NCI-H2227 (cell line): ENCODE data around the gene DOK7.

ENCODE experiments used
- DNase-seq: peaks from one replicate; lab custom pipeline; 2025; ENCODE audit not compliant: unreplicated experiment; lab: John Stamatoyannopoulos, UW

Gene DOK7

DNA sequence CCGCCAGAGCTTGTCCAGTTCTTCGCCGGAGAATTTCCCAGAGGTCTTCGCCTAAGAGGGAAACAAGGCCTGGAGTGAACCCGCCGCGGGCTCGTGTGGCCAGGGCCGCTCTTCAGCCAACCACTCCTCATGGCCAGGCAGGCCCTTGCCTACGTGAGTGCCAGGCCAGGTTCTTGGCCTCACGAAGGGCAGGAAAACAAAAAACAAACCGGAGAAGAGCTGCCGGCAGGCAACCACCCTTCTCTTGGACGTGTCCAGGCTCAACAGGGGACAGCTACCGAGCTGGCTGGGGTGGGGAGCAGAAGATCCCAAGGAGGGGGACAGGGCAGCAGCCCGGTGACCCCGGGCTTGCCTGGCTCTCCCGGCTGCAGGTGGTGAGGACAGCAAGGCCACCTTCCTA, 55.8 kb downstream of the DOK7 start:
- no peak for DNase-seq

DNA sequence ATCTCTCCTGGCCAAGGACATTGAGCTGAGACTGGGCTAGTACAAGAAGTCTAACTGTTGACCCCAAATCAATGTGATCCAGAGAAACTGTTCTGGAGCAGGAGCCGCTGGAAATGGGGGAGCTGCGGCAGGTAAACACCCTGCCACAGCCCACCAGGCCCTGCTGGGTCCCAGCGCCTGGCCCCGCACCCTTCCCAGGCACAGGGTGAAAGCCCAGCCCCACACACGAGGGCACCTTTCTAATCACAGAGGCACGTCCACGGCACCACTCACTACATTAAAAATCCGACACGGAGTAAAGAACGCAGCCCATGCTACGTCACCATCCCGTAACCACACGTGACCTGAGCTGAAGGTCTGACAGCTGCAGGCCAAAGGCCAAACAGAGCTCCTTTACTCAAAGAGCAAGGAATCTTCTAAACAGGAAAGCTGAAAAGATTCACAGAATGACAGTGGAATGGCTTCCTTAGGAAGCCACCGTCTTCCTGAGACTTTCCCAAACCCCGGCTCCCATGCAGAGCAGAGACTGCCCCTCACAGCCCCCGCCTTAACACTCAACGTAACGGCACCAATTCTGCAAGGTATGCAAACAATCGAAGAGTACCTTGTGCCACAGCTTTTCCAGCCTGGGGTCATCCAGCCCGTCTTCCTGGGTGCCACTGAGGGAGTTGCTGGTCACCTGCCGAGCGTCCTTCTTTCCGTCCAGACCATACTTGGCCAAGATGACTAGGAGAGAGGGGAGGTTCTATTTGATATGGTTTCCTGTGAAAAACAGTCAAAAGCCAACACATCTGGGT, 56.6 kb downstream of the DOK7 start:
- no peak for DNase-seq

DNA sequence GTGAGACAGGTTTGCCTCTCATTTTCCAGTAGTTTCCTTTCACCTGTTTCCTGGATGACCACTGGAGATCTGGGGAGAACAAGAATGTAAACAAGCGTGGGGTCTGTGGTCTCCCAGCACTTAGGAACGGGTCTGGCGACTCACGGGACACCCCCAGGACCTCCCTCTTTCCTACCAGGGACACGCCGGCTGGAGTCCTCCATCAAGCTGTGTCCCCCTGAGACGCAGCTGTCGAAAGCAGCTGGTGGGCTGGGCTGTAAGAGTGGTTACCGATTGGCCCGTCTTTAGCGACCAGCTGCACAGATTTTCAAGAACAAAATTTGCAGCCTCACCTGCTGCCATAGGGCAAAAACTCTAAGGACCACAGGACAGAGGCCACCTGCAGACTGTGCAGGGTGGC, 57.2 kb downstream of the DOK7 start:
- no peak for DNase-seq

DNA sequence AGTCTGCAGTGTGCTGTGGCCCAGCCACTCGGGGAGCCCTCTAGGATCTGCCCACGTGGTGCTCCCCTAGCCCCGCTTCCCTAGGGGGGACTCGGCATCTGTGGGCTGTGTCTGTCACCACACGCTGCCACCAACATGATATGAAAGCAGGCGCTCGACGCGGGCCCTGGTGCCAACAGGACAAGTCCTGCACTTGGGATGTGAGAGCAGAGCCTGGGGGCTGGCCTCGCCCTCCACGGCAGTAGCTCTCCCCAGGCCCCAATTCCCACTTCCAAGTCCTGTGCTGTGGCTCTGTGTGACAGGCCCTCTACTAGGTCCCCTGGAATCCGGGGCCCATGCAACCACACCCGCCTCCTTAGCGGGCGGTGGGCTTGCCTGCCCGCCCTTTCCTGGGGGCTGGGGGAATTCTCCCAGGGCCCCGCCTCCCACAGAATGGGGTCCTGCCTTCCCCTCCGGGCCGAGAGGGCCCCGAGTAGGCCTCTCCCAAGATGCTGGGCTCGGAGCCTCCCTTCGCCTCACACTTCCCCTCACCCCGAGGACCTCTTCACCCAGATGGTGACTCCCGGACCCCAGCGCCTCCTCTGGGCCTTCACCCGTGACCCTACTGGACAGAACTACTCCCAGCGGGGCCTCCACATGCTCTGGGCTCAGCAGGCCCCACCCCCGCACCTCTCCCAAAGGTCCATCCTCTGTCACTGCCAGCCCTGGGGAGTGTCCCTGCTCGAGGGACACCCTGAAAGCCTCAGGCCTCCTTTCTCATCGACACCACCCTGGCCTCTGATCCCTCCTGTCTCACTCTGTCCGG, 57.9 kb downstream of the DOK7 start:
- no peak for DNase-seq

DNA sequence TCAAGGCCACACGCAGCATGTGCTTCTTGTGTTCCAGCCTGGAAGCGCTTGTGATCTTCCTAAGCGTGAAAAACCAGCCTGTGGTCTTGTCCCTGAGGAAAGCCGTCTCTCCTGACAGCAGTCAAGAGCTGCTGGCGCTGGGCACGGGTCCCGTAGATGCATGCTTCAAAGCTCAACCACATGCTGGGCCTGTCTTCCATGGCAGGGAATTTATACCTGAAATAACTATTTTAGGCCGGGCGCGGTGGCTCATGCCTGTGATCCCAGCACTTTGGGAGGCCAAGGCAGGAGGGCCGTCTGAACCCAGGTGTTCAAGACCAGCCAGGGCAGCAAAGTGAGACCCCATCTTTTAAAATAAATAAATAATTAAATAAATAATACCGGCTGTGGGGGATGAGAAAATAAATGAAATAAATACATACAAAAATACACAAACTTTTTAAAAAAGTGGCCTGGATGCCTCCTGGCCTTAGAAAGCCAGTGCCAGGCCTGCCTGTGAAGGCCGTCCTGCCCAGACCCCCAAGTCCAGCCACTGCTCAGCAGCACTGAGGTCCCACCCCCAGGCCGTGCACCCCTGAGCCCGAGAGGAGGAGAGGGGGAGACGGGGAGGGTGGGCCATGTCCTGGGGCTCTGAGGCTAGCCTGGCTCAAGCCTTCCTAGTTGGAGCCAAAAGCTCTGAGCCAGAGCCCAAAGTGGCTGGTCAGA, 58.7 kb downstream of the DOK7 start:
- no peak for DNase-seq

DNA sequence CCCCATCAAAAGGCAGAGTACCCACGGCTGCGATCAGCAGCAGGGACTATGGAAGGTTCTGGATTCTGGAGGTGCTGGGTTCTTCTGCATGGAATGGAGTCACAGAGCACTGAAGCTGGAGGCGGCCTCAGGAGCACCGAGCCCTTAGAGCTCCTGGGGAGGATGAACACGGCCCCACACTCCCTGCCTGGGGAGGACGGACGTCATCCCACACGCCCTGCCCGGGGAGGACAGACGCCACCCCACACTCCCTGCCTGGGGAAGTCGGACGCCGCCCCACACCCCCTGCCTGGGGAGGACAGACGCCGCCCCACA, 59.2 kb downstream of the DOK7 start:
- DNase-seq: no peak

DNA sequence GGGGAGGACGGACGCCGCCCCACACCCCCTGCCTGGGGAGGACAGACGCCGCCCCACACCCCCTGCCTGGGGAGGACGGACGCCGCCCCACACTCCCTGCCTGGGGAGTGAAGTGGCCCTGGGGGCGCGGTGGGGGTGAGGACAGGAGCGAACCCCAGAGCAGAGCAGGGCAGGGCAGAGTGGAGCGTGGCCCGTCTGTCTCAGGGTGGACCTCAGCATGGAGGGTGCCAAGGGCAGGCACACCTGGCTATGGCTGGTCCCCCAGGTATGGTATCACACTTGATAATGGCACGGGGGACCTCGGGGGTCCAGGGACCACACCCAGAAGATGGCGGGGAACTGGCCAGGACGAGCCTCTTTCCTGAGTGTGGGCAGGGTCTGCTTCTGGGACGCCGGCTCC, 59.5 kb downstream of the DOK7 start:
- no peak for DNase-seq

DNA sequence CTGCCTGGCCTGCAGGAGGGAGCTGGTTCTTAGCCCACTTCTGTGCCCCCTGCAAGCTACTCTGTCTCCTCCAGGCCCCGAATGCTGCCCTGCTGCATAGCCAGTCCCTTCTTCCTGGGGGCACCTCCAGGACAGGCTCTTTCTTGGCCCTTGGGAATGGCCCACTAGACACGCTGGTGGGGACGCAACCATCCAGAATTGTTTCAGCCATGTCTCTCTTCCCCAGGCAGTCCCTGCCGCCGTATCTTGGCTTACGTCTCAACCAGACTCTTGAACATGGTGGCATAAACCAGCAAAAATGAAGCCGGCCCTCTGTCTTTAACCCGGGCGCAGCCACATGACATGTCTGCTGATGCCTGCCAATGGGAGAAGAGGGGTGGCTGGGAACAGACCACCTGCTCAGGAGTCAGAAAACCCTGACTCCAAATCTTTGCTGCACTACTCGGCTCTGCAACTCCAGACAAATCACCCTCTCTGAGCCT, 60.1 kb downstream of the DOK7 start:
- no peak for DNase-seq

DNA sequence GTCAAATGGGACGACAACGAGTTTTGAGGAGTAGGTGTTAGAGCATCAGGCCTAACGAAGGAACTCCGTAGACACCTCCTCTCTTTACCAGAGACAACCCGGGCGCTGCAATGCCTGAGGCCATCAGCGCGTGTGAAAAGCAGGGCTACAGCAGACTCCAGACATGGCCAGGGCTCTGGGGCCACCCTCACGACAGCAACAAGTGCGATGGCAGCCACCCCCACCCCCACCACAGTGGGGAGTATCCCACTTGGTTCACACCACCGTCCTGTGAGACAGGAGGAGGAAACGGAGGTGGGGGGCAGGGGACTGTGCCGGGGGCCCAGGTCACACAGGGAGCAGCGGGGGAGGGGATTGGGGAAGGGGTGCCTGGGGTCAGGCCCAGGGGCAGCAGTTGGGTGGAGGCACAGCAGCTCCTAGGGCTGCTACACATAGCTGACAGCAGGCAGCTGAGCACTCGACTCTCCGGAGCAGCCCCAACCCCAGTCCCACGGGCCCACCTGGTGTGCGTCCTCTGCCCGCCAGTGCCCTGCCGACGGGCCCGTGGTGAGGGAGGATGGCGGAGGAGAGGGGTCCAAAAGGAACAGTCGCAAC, 60.6 kb downstream of the DOK7 start:
- DNase-seq: no peak

DNA sequence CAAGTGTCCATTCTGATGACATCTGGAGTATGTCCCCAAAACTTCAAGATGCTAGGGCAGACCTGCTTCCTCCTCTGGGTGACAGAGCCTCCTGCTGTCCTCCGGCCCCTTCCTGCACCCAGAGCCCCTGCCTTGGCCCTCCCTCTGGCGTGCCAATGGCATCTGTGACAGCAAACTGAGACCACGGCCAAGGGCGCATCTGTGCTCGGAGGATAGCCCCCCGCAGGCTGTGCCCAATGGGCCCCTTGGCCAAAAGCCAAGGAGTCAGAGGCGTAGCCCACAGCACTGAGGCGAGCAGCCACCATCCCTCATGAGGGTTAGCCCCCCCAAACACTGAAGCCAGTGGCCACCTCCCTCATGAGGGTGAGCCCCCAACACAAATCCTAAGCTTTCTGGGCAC, 61.2 kb downstream of the DOK7 start:
- no peak for DNase-seq

DNA sequence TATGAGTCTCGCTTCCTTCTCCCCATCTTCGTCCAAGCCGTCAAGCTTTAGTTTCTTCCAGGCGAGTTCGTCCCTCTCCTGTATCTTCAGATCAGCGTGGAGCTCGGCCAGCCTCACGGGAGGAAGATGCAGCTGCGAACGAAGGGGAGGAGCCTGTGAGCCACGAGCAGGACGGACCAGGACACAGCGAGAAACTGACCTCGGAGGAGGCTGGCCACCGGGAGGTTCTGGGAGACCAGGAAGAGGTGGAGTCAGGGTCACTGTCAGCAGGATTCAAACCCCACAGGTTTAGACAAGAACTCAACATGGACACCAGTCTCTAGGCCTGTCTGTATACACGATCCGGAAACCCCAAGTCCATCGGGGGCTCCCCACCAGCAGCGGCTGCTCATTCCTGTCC, 61.8 kb downstream of the DOK7 start:
- no peak for DNase-seq

DNA sequence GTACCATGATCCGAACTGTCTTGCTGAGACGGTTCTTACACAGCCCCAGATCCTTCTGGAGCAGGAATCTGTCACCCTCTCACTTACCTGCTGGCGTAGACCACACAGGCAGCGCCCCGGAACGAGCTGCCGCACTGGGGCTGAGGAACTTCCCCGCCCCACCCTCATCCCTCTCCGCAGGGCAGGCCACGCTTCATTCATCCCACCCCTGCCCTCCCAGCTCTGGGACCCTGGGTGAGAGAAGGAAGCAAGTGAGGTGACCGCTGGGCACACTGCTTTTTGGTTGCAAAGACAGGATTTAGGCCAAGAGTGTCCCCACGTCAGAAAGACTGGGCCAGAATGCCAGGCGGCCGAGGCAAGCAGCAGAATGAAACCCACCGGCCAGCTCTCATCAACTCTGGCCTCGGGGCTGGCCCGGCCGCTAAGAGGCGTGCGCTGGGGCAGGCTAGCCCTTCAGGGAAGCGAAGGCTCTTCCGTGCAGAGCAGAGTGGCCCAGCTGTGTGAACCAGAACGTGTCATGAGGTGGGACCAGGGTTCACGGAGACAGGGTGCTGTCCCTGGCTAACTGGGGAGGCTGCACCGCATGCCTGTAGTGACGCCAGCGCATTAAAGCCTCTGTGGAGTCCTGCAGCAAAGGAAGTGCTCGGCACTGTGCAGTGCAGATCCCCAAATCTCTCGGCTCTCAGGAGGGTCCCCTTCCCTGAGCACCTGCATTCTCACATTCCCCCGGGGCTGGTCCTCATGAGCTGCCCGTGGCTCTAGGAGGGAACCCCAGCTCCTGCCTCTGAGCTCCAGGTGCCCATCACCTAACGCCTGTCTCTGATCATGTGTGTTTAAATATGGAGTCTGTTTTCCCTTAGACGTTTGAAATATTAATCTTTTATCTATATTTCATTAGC, 62.7 kb downstream of the DOK7 start:
- DNase-seq: no peak

DNA sequence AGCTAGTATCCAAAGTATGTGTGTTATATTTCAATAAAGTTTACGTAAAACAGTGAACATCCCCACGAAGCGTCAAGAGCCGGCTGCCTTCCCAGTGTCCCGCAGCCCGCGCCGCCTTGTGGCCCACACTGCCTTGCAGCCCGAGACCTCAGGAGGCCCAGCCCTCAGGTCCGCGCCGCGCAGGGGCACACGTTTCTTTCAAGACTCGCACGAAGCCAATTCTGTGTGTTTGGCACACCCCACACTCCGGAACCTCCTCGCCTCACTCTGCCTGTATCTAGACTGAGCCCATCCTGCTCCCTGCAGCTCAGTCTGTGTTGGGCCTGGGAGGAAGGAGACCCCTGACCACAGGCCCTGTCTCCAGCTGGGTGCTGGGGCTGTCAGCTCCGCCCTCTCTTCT, 63.4 kb downstream of the DOK7 start:
- no peak for DNase-seq

DNA sequence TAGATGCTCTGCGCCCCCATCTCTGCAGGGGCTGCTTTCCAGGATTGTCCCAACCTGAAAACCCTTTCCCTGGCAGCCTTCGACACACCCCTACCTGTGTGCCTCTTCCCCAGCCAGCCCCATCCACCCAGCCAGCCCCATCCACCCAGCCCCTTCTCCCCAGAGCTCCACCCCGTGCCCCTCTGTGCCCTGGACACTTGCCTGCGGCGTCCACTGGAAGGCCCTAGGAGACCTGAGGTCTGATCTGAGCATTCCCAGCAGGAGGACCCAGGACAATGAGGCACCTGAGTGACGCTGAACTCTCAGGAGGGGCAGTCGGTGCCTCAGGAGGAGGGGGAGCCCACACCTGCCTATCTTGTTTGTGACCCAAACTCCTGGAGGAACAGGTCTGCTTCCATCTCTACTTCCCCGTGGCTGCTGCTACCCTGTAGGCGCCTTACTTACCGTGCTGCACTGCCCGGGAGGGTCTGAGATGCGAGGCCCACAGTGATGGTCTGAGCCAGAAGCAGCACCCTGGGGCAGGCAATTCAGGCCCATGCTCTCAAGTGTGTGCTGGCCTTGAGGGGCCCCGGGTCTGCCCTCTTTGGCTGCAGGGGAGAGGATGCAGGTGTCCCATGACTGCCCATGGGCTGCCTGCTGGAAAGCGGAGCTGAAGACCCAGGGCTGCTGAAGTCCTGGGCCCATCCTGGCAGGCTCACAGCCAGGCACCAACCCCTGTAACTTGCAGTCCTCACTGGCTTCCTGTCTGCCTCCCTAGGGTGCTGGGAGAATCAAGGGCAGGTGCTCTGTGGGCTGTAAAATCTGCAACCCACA, 64.2 kb downstream of the DOK7 start:
- no peak for DNase-seq

DNA sequence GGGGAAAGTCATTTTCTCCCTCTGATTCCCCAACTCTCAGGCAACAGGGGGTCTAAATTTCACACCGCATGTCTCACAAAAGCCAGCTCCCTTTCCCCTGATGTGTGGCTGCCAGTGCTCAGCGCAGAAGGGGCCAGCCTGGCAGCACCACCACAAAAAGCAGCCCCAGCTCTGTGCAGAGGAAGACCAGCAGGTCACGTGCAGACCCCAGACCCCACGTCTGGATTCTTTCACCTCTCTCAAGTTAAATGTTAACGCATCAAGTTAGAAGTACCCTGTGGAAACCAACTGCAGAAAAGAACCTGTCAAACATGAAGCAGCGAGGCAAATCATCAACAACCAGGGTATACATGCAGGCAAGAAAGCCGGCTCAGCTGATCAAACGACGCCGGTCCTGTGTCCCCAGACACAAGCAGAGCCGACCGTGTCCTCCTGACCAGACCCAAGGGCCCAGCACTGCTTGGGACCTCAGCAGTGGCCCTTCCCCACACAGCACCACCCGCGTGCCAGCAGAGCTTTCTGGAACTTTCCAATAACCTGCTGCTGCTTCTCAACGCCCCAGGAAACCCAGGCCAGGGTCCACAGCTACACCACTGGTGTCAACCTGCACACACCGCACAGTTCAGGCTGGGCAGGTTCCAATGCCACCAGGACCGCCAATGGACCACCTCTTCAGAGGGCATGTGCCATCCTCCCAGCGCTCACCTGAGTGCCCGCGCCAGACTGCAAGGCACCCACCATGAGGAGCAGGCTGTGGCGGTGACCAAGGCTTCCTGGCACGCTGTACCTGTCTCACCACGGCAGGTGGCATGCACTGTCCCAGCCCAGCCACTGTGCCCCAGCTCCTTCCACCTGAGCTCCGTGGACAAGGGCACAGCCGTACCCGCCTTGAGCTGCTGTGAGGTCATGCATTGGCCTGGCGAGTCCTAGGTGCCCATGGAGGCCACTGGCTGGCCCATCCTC, 65.1 kb downstream of the DOK7 start:
- DNase-seq: no peak

DNA sequence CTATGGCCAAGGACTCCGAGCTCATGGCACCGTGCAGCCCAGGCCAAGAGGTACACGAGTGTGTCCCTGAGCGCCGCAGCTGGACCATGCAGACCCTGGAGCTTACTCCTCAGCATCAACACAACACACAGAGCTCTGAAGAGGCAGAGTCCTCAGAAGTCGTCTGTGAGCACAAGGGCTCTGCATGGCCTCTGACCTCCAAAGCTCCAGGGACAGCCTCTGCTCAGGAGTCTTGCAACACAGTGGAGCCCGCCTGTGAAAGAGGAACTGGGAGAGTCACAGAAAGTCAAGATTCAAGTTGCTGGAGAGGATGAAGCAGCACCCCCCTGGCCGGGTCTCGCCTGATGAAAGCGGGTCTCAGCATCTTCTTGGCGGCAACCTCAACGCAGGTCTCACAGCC, 66.3 kb downstream of the DOK7 start:
- DNase-seq: no peak

DNA sequence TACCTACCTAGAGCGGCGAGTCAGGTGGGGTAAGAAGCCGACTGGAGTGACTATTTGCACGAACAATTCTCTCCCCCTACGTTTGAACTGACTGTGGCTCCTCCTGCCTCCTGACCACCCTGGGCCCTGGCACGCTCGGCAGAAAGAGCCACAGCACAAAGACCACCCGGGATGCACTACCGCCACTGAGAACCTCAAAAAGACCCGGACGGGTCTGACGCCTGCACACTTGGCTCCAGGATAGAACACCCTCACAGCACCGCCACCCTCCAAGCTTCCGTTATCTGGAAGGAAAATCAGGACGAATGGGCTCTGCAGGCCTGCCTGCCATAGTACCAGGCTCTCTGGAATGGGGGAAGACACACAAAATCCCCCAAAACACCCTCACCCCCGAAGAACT, 66.9 kb downstream of the DOK7 start:
- DNase-seq: no peak

DNA sequence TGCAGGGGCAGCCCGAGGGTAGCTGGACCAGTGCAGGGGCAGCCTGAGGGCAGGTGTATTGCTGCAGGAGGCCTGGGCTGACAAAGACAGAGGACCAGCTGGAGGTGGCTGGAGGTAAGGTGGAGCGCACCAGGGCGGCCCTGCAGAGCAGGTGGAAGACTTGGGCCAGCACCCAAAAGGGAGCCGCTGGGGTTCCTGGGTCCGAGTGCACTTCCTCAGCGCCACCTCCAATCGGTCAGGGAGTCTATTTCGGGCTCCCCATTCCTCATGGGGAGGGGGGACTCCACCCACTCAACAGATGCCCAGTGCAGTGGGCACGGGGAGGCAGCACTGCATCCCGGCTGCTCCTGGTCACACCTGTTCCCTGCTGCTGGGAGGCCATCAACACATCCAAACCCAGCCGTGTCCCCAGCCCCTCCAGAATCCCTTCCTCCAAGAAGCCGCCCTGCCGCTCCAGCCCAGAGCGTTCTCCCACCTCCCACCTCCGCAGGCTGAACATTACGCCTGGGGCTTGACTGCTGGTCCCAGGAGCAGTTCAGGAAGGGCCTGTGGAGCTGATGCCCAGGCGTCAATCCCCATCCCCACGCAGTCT, 67.7 kb downstream of the DOK7 start:
- no peak for DNase-seq
